Measurements from ENCODE around the gene ESYT2. TPM values are rescaled to one million over a fixed set of nuclear protein-coding genes. Genes with fewer than 3 reads are reported as not detected.
A peak's percentile ranks its signal among the peaks of the same experiment; 100 is the strongest.

Gene ESYT2
- total and polyA plus RNA-seq, 7 experiments from 2014 or later: 46.3 to 129 (median 112) TPM

DNA sequence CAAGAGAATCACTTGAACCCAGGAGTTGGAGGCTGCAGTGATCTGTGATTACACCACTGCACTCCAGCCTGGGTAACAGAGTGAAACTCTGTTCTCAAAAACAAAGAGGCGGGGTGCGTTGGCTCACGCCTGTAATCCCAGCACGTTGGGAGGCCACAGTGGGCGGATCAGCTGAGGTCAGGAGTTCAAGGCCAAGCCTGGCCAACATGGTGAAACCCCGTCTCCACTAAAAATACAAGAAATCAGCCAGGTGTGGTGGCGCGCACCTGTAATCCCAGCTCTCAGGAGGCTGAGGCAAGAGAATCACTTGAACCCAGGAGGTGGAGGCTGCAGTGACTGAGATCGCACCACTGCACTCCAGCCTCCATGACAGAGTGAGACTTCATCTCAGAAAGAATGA is 82.4 kb downstream of the ESYT2 start:
- Histone ChIP-seq H3K9me3 (ENCODE audit: control insufficient read depth in 2 of 3, low read length in 3 of 3) (no peaks in the 10 kb centered on the region), H3K4me3 (ENCODE audit: low read length) (no peak overlapping the region), H3K27me3 (ENCODE audit: control insufficient read depth in 2 of 2, insufficient read depth in 2 of 2, low read length in 2 of 2) (no peaks in the 10 kb centered on the region), H3K27ac (ENCODE audit: low read depth, low read length) (no peak overlapping the region), H3K4me1 (ENCODE audit: control insufficient read depth in 2 of 2, insufficient read depth in 2 of 2, low read length in 2 of 2) (no peaks in the 10 kb centered on the region), H3K36me3 (ENCODE audit: control insufficient read depth in 2 of 3, insufficient read depth in 3 of 3, low read length in 3 of 3) (peaks cover 0 to 76% (median 21%) of the 10 kb centered on the region in 3 experiments)
- ATAC-seq: no peak
- intact Hi-C loops (cut with micrococcal nuclease): no loop called here
- no peak for DNase-seq
- Mint-ChIP-seq H3K4me3 (no peak overlapping the region), H3K9me3 (no peaks in the 10 kb centered on the region), H3K27me3 (no peaks in the 10 kb centered on the region), H3K36me3 (peaks cover 8 to 48% (median 18%) of the 10 kb centered on the region in 5 donors), H3K4me1 (no peaks in the 10 kb centered on the region), H3K27ac (peak overlapping the region in 2 of 9 donors; percentile 20 to 36)
- CTCF ChIA-PET: no interaction called here
- POLR2A ChIA-PET: interaction anchor here (0.9 kb wide), 1 partner anchor 20 kb away, joined by 3 read pairs; no protein-coding TSS in a partner anchor

DNA sequence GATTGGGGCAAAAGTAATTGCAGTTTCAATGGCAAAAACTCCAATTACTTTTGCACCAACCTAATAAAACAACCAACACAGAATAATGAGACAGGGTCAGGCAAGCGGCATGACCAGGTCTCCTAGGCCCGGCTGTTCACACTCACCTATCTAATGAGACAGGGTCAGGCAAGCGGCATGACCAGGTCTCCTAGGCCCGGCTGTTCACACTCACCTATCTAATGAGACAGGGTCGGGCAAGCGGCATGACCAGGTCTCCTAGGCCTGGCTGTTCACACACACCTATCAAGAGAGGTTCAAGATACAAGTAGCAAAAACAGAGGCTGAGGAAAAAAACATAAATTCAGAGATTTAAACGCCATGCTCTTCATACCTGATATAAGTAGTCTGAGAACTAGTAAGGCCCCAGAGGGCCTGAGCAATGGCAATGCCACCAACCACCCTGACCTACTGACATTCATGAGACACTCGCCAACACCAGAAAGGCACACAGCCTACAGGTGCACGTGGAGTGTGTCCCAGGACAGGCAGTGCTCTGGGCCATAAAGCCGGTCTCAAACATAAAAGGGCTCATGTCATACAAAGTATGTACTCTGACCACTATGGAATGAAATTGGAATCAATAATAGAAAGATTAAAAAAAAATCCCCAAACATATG is 84.1 kb downstream of the ESYT2 start:
- ATAC-seq (no peak), DNase-seq (no peak)
- Histone ChIP-seq H3K36me3 (ENCODE audit: control insufficient read depth in 2 of 3, insufficient read depth in 3 of 3, low read length in 3 of 3) (peaks cover 9 to 84% (median 26%) of the 10 kb centered on the region in 3 experiments), H3K4me1 (ENCODE audit: control insufficient read depth in 2 of 2, insufficient read depth in 2 of 2, low read length in 2 of 2) (no peaks in the 10 kb centered on the region), H3K27me3 (ENCODE audit: control insufficient read depth in 2 of 2, insufficient read depth in 2 of 2, low read length in 2 of 2) (no peaks in the 10 kb centered on the region), H3K4me3 (ENCODE audit: low read length) (no peak overlapping the region), H3K27ac (ENCODE audit: low read depth, low read length) (no peak overlapping the region), H3K9me3 (ENCODE audit: control insufficient read depth in 2 of 3, low read length in 3 of 3) (no peaks in the 10 kb centered on the region)
- ChIA-PET CTCF (no interaction called here), POLR2A (no interaction called here)
- H3K27ac Mint-ChIP-seq: peak overlapping the region in 5 of 9 donors; percentile 24 to 68 (median 38)
- H3K36me3 Mint-ChIP-seq: peaks cover 8 to 55% (median 24%) of the 10 kb centered on the region in 5 donors
- peaks cover 0 to 7% (median 2%) of the 10 kb centered on the region in 7 donors for H3K4me1 Mint-ChIP-seq
- H3K27me3 Mint-ChIP-seq: no peaks in the 10 kb centered on the region
- no peak overlapping the region for H3K4me3 Mint-ChIP-seq
- intact Hi-C loops (cut with micrococcal nuclease): no loop called here
- peaks cover 0 to 3% (median 0%) of the 10 kb centered on the region in 11 donors for H3K9me3 Mint-ChIP-seq

DNA sequence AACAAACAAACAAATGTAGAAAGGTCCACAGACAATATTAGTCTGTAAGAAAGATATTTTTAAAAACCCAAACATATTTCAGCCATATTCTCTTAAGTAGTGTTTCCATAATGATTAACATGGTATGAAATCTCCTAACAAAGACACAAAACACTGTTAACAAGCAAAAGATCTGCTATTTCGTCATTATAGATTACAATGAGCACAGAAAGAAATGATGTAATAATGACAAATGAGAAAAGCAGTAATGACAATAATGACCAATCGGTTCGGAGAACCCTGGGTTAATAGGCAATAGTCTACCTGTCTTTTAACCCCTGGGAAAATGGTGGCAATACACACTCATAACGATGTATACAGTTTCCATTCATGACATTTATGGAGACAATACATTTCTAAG is 85.2 kb downstream of the ESYT2 start:
- no peak overlapping the region for H3K27ac ChIP-seq (ENCODE audit: low read depth, low read length)
- intact Hi-C loops (cut with micrococcal nuclease): no loop called here
- ChIA-PET CTCF (no interaction called here), POLR2A (no interaction called here)
- no peaks in the 10 kb centered on the region for H3K4me1 ChIP-seq (ENCODE audit: control insufficient read depth in 2 of 2, insufficient read depth in 2 of 2, low read length in 2 of 2)
- ATAC-seq: no peak
- Mint-ChIP-seq H3K4me1 (peaks cover 0 to 9% (median 2%) of the 10 kb centered on the region in 7 donors), H3K27me3 (no peaks in the 10 kb centered on the region), H3K27ac (peak overlapping the region in 4 of 9 donors; percentile 28 to 76 (median 48)), H3K36me3 (peaks cover 8 to 50% (median 25%) of the 10 kb centered on the region in 5 donors), H3K4me3 (no peak overlapping the region), H3K9me3 (peaks cover 0 to 3% (median 0%) of the 10 kb centered on the region in 11 donors)
- no peaks in the 10 kb centered on the region for H3K27me3 ChIP-seq (ENCODE audit: control insufficient read depth in 2 of 2, insufficient read depth in 2 of 2, low read length in 2 of 2)
- H3K4me3 ChIP-seq (ENCODE audit: low read length): no peak overlapping the region
- DNase-seq: no peak
- no peaks in the 10 kb centered on the region for H3K9me3 ChIP-seq (ENCODE audit: control insufficient read depth in 2 of 3, low read length in 3 of 3)
- H3K36me3 ChIP-seq (ENCODE audit: control insufficient read depth in 2 of 3, insufficient read depth in 3 of 3, low read length in 3 of 3): peaks cover 9 to 86% (median 26%) of the 10 kb centered on the region in 3 experiments

- H3K27ac ChIP-seq (ENCODE audit: low read depth, low read length): no peak overlapping the region
- H3K36me3 Mint-ChIP-seq: peaks cover 8 to 58% (median 26%) of the 10 kb centered on the region in 5 donors
- DNase-seq (no peak), ATAC-seq (no peak)
- H3K36me3 ChIP-seq (ENCODE audit: control insufficient read depth in 2 of 3, insufficient read depth in 3 of 3, low read length in 3 of 3): peaks cover 12 to 86% (median 26%) of the 10 kb centered on the region in 3 experiments
- H3K27me3 ChIP-seq (ENCODE audit: control insufficient read depth in 2 of 2, insufficient read depth in 2 of 2, low read length in 2 of 2): no peaks in the 10 kb centered on the region
- no peaks in the 10 kb centered on the region for H3K9me3 ChIP-seq (ENCODE audit: control insufficient read depth in 2 of 3, low read length in 3 of 3)
- no peaks in the 10 kb centered on the region for H3K27me3 Mint-ChIP-seq
- H3K4me3 Mint-ChIP-seq: peak overlapping the region in 1 of 10 donors; percentile 56
- ChIA-PET CTCF (no interaction called here), POLR2A (no interaction called here)
- intact Hi-C loops (cut with micrococcal nuclease): no loop called here
- no peak overlapping the region for H3K4me3 ChIP-seq (ENCODE audit: low read length)
- H3K27ac Mint-ChIP-seq: peak overlapping the region in 3 of 9 donors; percentile 18 to 34 (median 32)
- H3K9me3 Mint-ChIP-seq: peaks cover 0 to 3% (median 0%) of the 10 kb centered on the region in 11 donors
- no peaks in the 10 kb centered on the region for H3K4me1 ChIP-seq (ENCODE audit: control insufficient read depth in 2 of 2, insufficient read depth in 2 of 2, low read length in 2 of 2)
- peaks cover 0 to 9% (median 2%) of the 10 kb centered on the region in 7 donors for H3K4me1 Mint-ChIP-seq
Observed at GRCh38 chr7:158743219-158743618, 86.1 kb downstream of the ESYT2 start.

DNA sequence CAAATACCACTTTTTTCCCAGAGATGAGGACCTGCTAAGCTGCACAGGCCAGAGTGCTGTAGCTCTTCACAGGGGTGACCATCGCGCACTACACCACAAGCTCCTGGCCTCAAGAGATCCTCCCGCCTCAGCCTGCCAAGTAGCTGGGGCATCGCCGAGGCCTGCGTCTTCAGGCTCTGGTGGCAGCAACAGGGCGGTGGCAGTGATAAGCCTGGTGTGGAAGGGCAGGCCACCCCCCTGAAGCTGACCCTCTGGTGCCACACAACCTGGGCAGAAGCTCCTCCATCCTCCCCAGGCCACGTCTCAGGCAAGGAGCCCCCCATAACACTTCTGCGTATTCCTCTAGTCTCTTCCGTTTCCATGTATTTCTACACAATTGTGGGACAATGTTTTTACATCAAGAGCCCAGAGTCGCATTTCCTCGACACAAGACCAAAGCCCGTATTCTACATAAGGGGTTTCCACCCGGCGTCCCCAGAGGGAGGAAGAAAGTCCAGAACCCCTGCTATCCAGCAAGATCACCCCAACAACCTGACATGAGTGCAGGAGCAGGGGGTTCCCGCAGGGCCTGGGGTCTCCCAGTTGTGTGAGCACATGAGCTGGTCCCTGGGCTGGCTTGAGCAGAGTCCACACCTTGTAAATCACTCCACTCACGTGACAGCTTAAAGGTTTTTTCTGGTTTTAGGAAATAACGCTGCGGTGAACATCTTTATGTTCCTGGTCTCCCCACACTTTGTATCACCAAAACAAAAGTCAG is 87.1 kb downstream of the ESYT2 start:
- H3K27me3 ChIP-seq (ENCODE audit: control insufficient read depth in 2 of 2, insufficient read depth in 2 of 2, low read length in 2 of 2): no peaks in the 10 kb centered on the region
- H3K4me1 Mint-ChIP-seq: peaks cover 0 to 9% (median 2%) of the 10 kb centered on the region in 7 donors
- no peaks in the 10 kb centered on the region for H3K4me1 ChIP-seq (ENCODE audit: control insufficient read depth in 2 of 2, insufficient read depth in 2 of 2, low read length in 2 of 2)
- H3K36me3 Mint-ChIP-seq: peaks cover 3 to 57% (median 18%) of the 10 kb centered on the region in 5 donors
- DNase-seq (no peak), ATAC-seq (no peak)
- peaks cover 12 to 86% (median 32%) of the 10 kb centered on the region in 3 experiments for H3K36me3 ChIP-seq (ENCODE audit: control insufficient read depth in 2 of 3, insufficient read depth in 3 of 3, low read length in 3 of 3)
- intact Hi-C loops (cut with micrococcal nuclease): no loop called here
- no peak overlapping the region for H3K4me3 Mint-ChIP-seq
- H3K27me3 Mint-ChIP-seq: no peaks in the 10 kb centered on the region
- H3K9me3 ChIP-seq (ENCODE audit: control insufficient read depth in 2 of 3, low read length in 3 of 3): no peaks in the 10 kb centered on the region
- H3K9me3 Mint-ChIP-seq: peaks cover 0 to 5% (median 0%) of the 10 kb centered on the region in 11 donors
- peak overlapping the region in 1 of 9 donors; percentile 56 for H3K27ac Mint-ChIP-seq
- ChIA-PET CTCF (no interaction called here), POLR2A (interaction anchor here (0.6 kb wide), 1 partner anchor 32 kb away, joined by 3 read pairs; no protein-coding TSS in a partner anchor)
- H3K27ac ChIP-seq (ENCODE audit: low read depth, low read length): no peak overlapping the region
- no peak overlapping the region for H3K4me3 ChIP-seq (ENCODE audit: low read length)

GRCh38 chr7:158741294-158741666 is 88.0 kb downstream of the ESYT2 start:
- intact Hi-C loops (cut with micrococcal nuclease): no loop called here
- ChIA-PET CTCF (no interaction called here), POLR2A (interaction anchor here (0.6 kb wide), 1 partner anchor 33 kb away, joined by 3 read pairs; no protein-coding TSS in a partner anchor)
- no peak overlapping the region for H3K4me3 ChIP-seq (ENCODE audit: low read length)
- no peak for DNase-seq
- Mint-ChIP-seq H3K4me3 (no peak overlapping the region), H3K36me3 (peaks cover 0 to 60% (median 22%) of the 10 kb centered on the region in 5 donors), H3K9me3 (peaks cover 0 to 5% (median 0%) of the 10 kb centered on the region in 11 donors), H3K27me3 (no peaks in the 10 kb centered on the region), H3K27ac (peak overlapping the region in 3 of 9 donors; percentile 12 to 80 (median 64)), H3K4me1 (peaks cover 0 to 9% (median 2%) of the 10 kb centered on the region in 7 donors)
- H3K36me3 ChIP-seq (ENCODE audit: control insufficient read depth in 2 of 3, insufficient read depth in 3 of 3, low read length in 3 of 3): peaks cover 12 to 86% (median 37%) of the 10 kb centered on the region in 3 experiments
- no peaks in the 10 kb centered on the region for H3K27me3 ChIP-seq (ENCODE audit: control insufficient read depth in 2 of 2, insufficient read depth in 2 of 2, low read length in 2 of 2)
- no peak for ATAC-seq
- H3K9me3 ChIP-seq (ENCODE audit: control insufficient read depth in 2 of 3, low read length in 3 of 3): no peaks in the 10 kb centered on the region
- H3K27ac ChIP-seq (ENCODE audit: low read depth, low read length): no peak overlapping the region
- no peaks in the 10 kb centered on the region for H3K4me1 ChIP-seq (ENCODE audit: control insufficient read depth in 2 of 2, insufficient read depth in 2 of 2, low read length in 2 of 2)
